HepG2 (cell line): ENCODE results near the gene CTDSP1. TPM values are rescaled to one million over a fixed set of nuclear protein-coding genes. Genes with fewer than 3 reads are reported as not detected.

Experiments used
- BRF2 ChIP-seq: sonication (generic); formaldehyde crosslinking; IDR thresholded peaks from 2 replicates; pipeline ENCODE4 v1.8.1; 2022; ENCODE audit warnings: mild to moderate bottlenecking, missing genetic modification reagents
- ERF ChIP-seq: IDR thresholded peaks from 2 replicates; pipeline ENCODE4 v1.6.1; 2018; ENCODE audit warnings: missing biosample characterization, missing genetic modification reagents
- FOXJ3 ChIP-seq: sonication (generic); formaldehyde crosslinking; IDR thresholded peaks from 2 replicates; pipeline ENCODE4 v1.4.0; 2020; ENCODE audit warnings: missing genetic modification reagents, mild to moderate bottlenecking, borderline replicate concordance
- FOXP1 ChIP-seq, 2 experiments: fragments of 450-650 bp in 1 of 2; IDR thresholded peaks; 2 replicates each; pipeline ENCODE4 v1.6.1; 2017 to 2018; ENCODE audit warnings: antibody characterized with exemption in 1 of 2
- HMG20A ChIP-seq: IDR thresholded peaks from 2 replicates; pipeline ENCODE4 v1.6.1; 2016; ENCODE audit warnings: borderline replicate concordance
- ISX ChIP-seq: sonication (generic); formaldehyde crosslinking; conservative IDR thresholded peaks from 2 replicates; pipeline ENCODE4 v1.5.0; 2020; ENCODE audit warnings: missing genetic modification reagents
- KLF15 ChIP-seq: sonication (generic); formaldehyde crosslinking; IDR thresholded peaks from 2 replicates; pipeline ENCODE4 v1.8.1; 2023; ENCODE audit warnings: borderline replicate concordance, mild to moderate bottlenecking, inconsistent platforms, missing genetic modification reagents, mixed read lengths
- LBX2 ChIP-seq: sonication (generic); formaldehyde crosslinking; IDR thresholded peaks from 2 replicates; pipeline ENCODE4 v1.5.0; 2020; ENCODE audit warnings: missing genetic modification reagents, mild to moderate bottlenecking, borderline replicate concordance
- NAIF1 ChIP-seq: sonication (generic); formaldehyde crosslinking; IDR thresholded peaks from 2 replicates; pipeline ENCODE4 v1.5.0; 2020; ENCODE audit warnings: mild to moderate bottlenecking, missing genetic modification reagents, borderline replicate concordance
- PITX1 ChIP-seq: sonication (generic); formaldehyde crosslinking; IDR thresholded peaks from 2 replicates; pipeline ENCODE4 v1.5.1; 2020; ENCODE audit warnings: mild to moderate bottlenecking, missing genetic modification reagents
- PREB ChIP-seq: sonication (generic); formaldehyde crosslinking; IDR thresholded peaks from 2 replicates; pipeline ENCODE4 v1.4.0; 2020; ENCODE audit warnings: missing genetic modification reagents
- SETDB1 ChIP-seq: sonication (generic); formaldehyde crosslinking; IDR thresholded peaks from 2 replicates; pipeline ENCODE4 v1.5.1; 2020; ENCODE audit warnings: missing genetic modification reagents, mild to moderate bottlenecking, borderline replicate concordance
- SP140L ChIP-seq: sonication (generic); formaldehyde crosslinking; IDR thresholded peaks from 2 replicates; pipeline ENCODE4 v1.4.0; 2020; ENCODE audit warnings: missing genetic modification reagents, borderline replicate concordance
- SRSF1 ChIP-seq: fragments of 200-400 bp; formaldehyde crosslinking; optimal IDR thresholded peaks from 2 replicates; pipeline ENCODE3; 2017; ENCODE audit warnings: mild to moderate bottlenecking, low read depth, low read length, moderate library complexity
- STAG1 ChIP-seq: sonication (generic); formaldehyde crosslinking; IDR thresholded peaks from 2 replicates; pipeline ENCODE4 v1.4.0; 2020; ENCODE audit warnings: missing genetic modification reagents
- ZFP82 ChIP-seq: sonication (generic); formaldehyde crosslinking; IDR thresholded peaks from 2 replicates; pipeline ENCODE4 v1.5.1; 2020; ENCODE audit warnings: mild to moderate bottlenecking, missing genetic modification reagents, borderline replicate concordance
- ZNF17 ChIP-seq: sonication (generic); formaldehyde crosslinking; IDR thresholded peaks from 2 replicates; pipeline ENCODE4 v1.5.0; 2020; ENCODE audit warnings: mild to moderate bottlenecking, missing genetic modification reagents
- ZNF431 ChIP-seq: sonication (generic); formaldehyde crosslinking; IDR thresholded peaks from 2 replicates; pipeline ENCODE4 v1.9.0; 2022; ENCODE audit warnings: missing genetic modification reagents, low read depth, mild to moderate bottlenecking, borderline replicate concordance
- ZNF597 ChIP-seq: sonication (generic); formaldehyde crosslinking; IDR thresholded peaks from 2 replicates; pipeline ENCODE4 v1.5.0; 2020; ENCODE audit warnings: missing genetic modification reagents
- ZNF619 ChIP-seq: sonication (generic); formaldehyde crosslinking; IDR thresholded peaks from 2 replicates; pipeline ENCODE4 v1.4.0; 2020; ENCODE audit warnings: mild to moderate bottlenecking, missing genetic modification reagents
- ZNF652 ChIP-seq: IDR thresholded peaks from 2 replicates; pipeline ENCODE4 v1.6.1; 2016; ENCODE audit warnings: low read depth, borderline replicate concordance
- ZNF678 ChIP-seq: sonication (generic); formaldehyde crosslinking; IDR thresholded peaks from 2 replicates; pipeline ENCODE4 v1.4.0; 2020; ENCODE audit warnings: mild to moderate bottlenecking, missing genetic modification reagents
- ZNF775 ChIP-seq: sonication (generic); formaldehyde crosslinking; IDR thresholded peaks from 2 replicates; pipeline ENCODE4 v1.4.0; 2020; ENCODE audit warnings: missing genetic modification reagents, mild to moderate bottlenecking, moderate library complexity, borderline replicate concordance
- ZSCAN30 ChIP-seq: sonication (generic); formaldehyde crosslinking; IDR thresholded peaks from 2 replicates; pipeline ENCODE4 v1.5.0; 2020; ENCODE audit warnings: mild to moderate bottlenecking, missing genetic modification reagents
- polyA plus RNA-seq, 8 experiments: library from polyadenylated mRNA; depleted of rRNA in 3 of 8; stranded (reverse) in 7 of 8; unstranded in 1 of 8; fragments of >200 nt; fragmentation: Illumina TruSeq in 4 of 8; extraction: Trizol in 4 of 8; gene quantifications; 2 replicates each; pipeline versions ENCODE4 v1.2.1 to v1.2.3, GENCODE V29; 2011 to 2016; ENCODE audit warnings: low read depth in 4 of 8, missing spikeins in 1 of 8, mixed read lengths in 1 of 8; ENCODE audit not compliant: insufficient read depth in 1 of 8
- total RNA-seq, 5 experiments: library from RNA; depleted of rRNA; stranded (reverse); fragments of >200 nt; fragmentation: Illumina TruSeq; extraction: Trizol; gene quantifications; 2 replicates each; pipeline ENCODE4 v1.2.3, GENCODE V29; 2016; ENCODE audit warnings: low read depth in 1 of 5
- TF ChIP-seq, protein P1 (sequence below): IDR thresholded peaks from 2 replicates; pipeline ENCODE4 v1.6.1; 2016

The CTDSP1 gene
- total and polyA plus RNA-seq, 2 of the 13 experiments (the other 11 are each of a cell fraction or from before 2014, with no cell fraction given): 91.0 to 268 TPM

GRCh38 chr2:218397820-218398436, 1.7 kb upstream of the CTDSP1 start (continued):
- TF ChIP-seq NAIF1: peak; percentile 70; the same call in 1 of the 2 replicates
- TF ChIP-seq ZNF17 (CRISPR knock-in tag): no peak
- TF ChIP-seq PITX1 (CRISPR knock-in tag): peak; percentile 68
- peak; percentile 88; the same call in 1 of the 2 replicates for TF ChIP-seq SP140L (CRISPR knock-in tag)
- TF ChIP-seq FOXP1 (IDR thresholded peaks at IDR 0.05): no peak
- TF ChIP-seq FOXP1 (CRISPR knock-in tag; IDR thresholded peaks at IDR 0.05): no peak
- no peak for TF ChIP-seq ZFP82 (CRISPR knock-in tag)
- TF ChIP-seq ERF (CRISPR knock-in tag): peak; percentile 74
- TF ChIP-seq ZNF775 (CRISPR knock-in tag): 0 out of 2 replicates have a peak, but pooled peaks have one; percentile 12
- TF ChIP-seq ZNF652: no peak; the same call in 1 of the 2 replicates
- peak; percentile 97; the same call in 1 of the 2 replicates for TF ChIP-seq ZNF678 (CRISPR knock-in tag)
- no peak for TF ChIP-seq ZNF597 (CRISPR knock-in tag)
- peak; percentile 93 for TF ChIP-seq SRSF1
- peak; percentile 19; the same call in 1 of the 2 replicates for TF ChIP-seq STAG1 (CRISPR knock-in tag)
- no peak for TF ChIP-seq SETDB1
- peak; percentile 48; the same call in 1 of the 2 replicates for TF ChIP-seq FOXJ3 (CRISPR knock-in tag)
- no peak; the same call in 1 of the 2 replicates for TF ChIP-seq ISX (CRISPR knock-in tag)
- TF ChIP-seq, protein P1, sequence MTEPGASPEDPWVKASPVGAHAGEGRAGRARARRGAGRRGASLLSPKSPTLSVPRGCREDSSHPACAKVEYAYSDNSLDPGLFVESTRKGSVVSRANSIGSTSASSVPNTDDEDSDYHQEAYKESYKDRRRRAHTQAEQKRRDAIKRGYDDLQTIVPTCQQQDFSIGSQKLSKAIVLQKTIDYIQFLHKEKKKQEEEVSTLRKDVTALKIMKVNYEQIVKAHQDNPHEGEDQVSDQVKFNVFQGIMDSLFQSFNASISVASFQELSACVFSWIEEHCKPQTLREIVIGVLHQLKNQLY (CRISPR knock-in tag): no peak
- TF ChIP-seq KLF15: no peak
- TF ChIP-seq BRF2 (CRISPR knock-in tag): no peak
- TF ChIP-seq ZNF431 (CRISPR knock-in tag): peak; percentile 72; the same call in 1 of the 2 replicates
- TF ChIP-seq LBX2 (CRISPR knock-in tag): no peak; the same call in 1 of the 2 replicates
- no peak for TF ChIP-seq ZNF619 (CRISPR knock-in tag)
- no peak; the same call in 1 of the 2 replicates for TF ChIP-seq ZSCAN30 (CRISPR knock-in tag)
- TF ChIP-seq PREB (CRISPR knock-in tag): no peak
- TF ChIP-seq HMG20A (CRISPR knock-in tag): peak; percentile 48; the same call in 1 of the 2 replicates
